CD4-positive, alpha-beta T cell treated with Interleukin-2 at 100 ng/mL for 4 hours (primary cell): ENCODE data around the gene KRT71.
A peak's percentile ranks its signal among the peaks of the same experiment; 100 is the strongest.

Source experiments
- DNase-seq: peaks from one replicate; pipeline ENCODE4 v3.0.0-alpha.2; 2020; ENCODE audit warnings: low spot score

The KRT71 gene

GRCh38 chr12:52575256-52575655 lies 22.3 kb upstream of the KRT71 start:
- DNase-seq: no peak

GRCh38 chr12:52573743-52574142 lies 20.8 kb upstream of the KRT71 start, which contains the start of gene KRT74:
Gene KRT74, minus strand, starts transcription at chr12:52573843. Its CDS starts 66 bp downstream, at chr12:52573777.
- no peak for DNase-seq

GRCh38 chr12:52573306-52573705 lies 20.4 kb upstream of the KRT71 start:
- DNase-seq: no peak

GRCh38 chr12:52570511-52570910 lies 17.6 kb upstream of the KRT71 start:
- DNase-seq: no peak

- no peak for DNase-seq
These were observed 15.2 kb upstream of the KRT71 start for GRCh38 chr12:52568111-52568510.

- DNase-seq: peak; percentile 77
These were observed 13.9 kb upstream of the KRT71 start for GRCh38 chr12:52566847-52567291.

GRCh38 chr12:52564582-52564981 lies 11.6 kb upstream of the KRT71 start:
- no peak for DNase-seq

GRCh38 chr12:52561880-52562449 lies 9.0 kb upstream of the KRT71 start:
- no peak for DNase-seq

- no peak for DNase-seq
These were observed 7.0 kb upstream of the KRT71 start for GRCh38 chr12:52559979-52560378.

- DNase-seq: no peak
These were observed 6.0 kb upstream of the KRT71 start for GRCh38 chr12:52558781-52559445.

GRCh38 chr12:52557476-52557875 lies 4.5 kb upstream of the KRT71 start:
- peak; percentile 11 for DNase-seq

- DNase-seq: peak; percentile 24
These were observed 2.6 kb upstream of the KRT71 start for GRCh38 chr12:52555577-52555976.

- DNase-seq: no peak
These were observed 890 bp downstream of the KRT71 start for GRCh38 chr12:52552055-52552454.

- no peak for DNase-seq
These were observed 1.6 kb downstream of the KRT71 start for GRCh38 chr12:52551216-52551865.

- DNase-seq: no peak
These were observed 6.8 kb downstream of the KRT71 start for GRCh38 chr12:52546126-52546525.

GRCh38 chr12:52543985-52544883 lies 8.7 kb downstream of the KRT71 start:
- DNase-seq: no peak

GRCh38 chr12:52542785-52543318 lies 10.1 kb downstream of the KRT71 start:
- no peak for DNase-seq

- no peak for DNase-seq
These were observed 10.8 kb downstream of the KRT71 start for GRCh38 chr12:52542157-52542556.

GRCh38 chr12:52541709-52542108 lies 11.2 kb downstream of the KRT71 start:
- no peak for DNase-seq

- no peak for DNase-seq
These were observed 12.4 kb downstream of the KRT71 start for GRCh38 chr12:52540531-52540930.

- DNase-seq: no peak
These were observed 13.1 kb downstream of the KRT71 start for GRCh38 chr12:52539821-52540173.
